GM19035 (cell line): ENCODE results near the gene GRM3.
"Not testable (repeated sequence)": the region's sequence is repeated elsewhere in the genome, so short reads cannot be mapped to it uniquely, and the experiment has no call there.

Experiments
- ATAC-seq: cut with Tn5 transposase; IDR thresholded peaks from one replicate; pipeline ENCODE4 v1.9.1; 2021; ENCODE audit not compliant: unreplicated experiment

Gene GRM3

GRCh38 chr7:86643561-86644281 lies at the start of gene GRM3:
Gene GRM3 (plus strand): TSS chr7:86643909. CDS start chr7:86765146, 121,237 bp downstream.
- no peak for ATAC-seq

GRCh38 chr7:86598311-86598710 lies 45.4 kb upstream of the GRM3 start:
- no peak for ATAC-seq

- no peak for ATAC-seq
Measured at GRCh38 chr7:86598721-86599120, 45.0 kb upstream of the GRM3 start.

GRCh38 chr7:86600506-86601290 lies 43.0 kb upstream of the GRM3 start:
- ATAC-seq, result no peak

GRCh38 chr7:86615711-86616110 lies 28.0 kb upstream of the GRM3 start:
- not testable (repeated sequence) for ATAC-seq

- no peak for ATAC-seq
Measured at GRCh38 chr7:86644282-86645224, 844 bp downstream of the GRM3 start.

GRCh38 chr7:86645225-86645608 lies 1.5 kb downstream of the GRM3 start:
- no peak for ATAC-seq

- ATAC-seq, result no peak
Measured at GRCh38 chr7:86645676-86646276, 2.1 kb downstream of the GRM3 start.

- ATAC-seq, result no peak
Measured at GRCh38 chr7:86647385-86648094, 3.8 kb downstream of the GRM3 start.

- no peak for ATAC-seq
Measured at GRCh38 chr7:86648169-86648568, 4.5 kb downstream of the GRM3 start.

- no peak for ATAC-seq
Measured at GRCh38 chr7:86653919-86654659, 10.4 kb downstream of the GRM3 start.

- no peak for ATAC-seq
Measured at GRCh38 chr7:86657948-86658347, 14.2 kb downstream of the GRM3 start.

GRCh38 chr7:86660950-86661462 lies 17.3 kb downstream of the GRM3 start:
- no peak for ATAC-seq

- no peak for ATAC-seq
Measured at GRCh38 chr7:86664486-86664885, 20.8 kb downstream of the GRM3 start.

GRCh38 chr7:86664991-86665390 lies 21.3 kb downstream of the GRM3 start:
- ATAC-seq, result no peak

- ATAC-seq, result no peak
Measured at GRCh38 chr7:86665669-86666068, 22.0 kb downstream of the GRM3 start.

GRCh38 chr7:86667732-86668131 lies 24.0 kb downstream of the GRM3 start:
- no peak for ATAC-seq

GRCh38 chr7:86668315-86668714 lies 24.6 kb downstream of the GRM3 start:
- ATAC-seq, result no peak

GRCh38 chr7:86687831-86688230 lies 44.1 kb downstream of the GRM3 start:
- no peak for ATAC-seq
